GM21526 (cell line): ENCODE results near the gene BNIP1.

Experiments used
- ATAC-seq: cut with Tn5 transposase; IDR thresholded peaks from one replicate; pipeline ENCODE4 v1.9.1; 2021; ENCODE audit warnings: moderate library complexity; ENCODE audit not compliant: unreplicated experiment, low FRiP score

BNIP1 gene

GRCh38 chr5:173208296-173208695, 64.0 kb downstream of the BNIP1 start:
- ATAC-seq: no peak

- ATAC-seq: no peak
Measured at GRCh38 chr5:173210877-173211276, 66.5 kb downstream of the BNIP1 start.

- ATAC-seq: no peak
Measured at GRCh38 chr5:173211284-173211683, 67.0 kb downstream of the BNIP1 start.

- ATAC-seq: no peak
Measured at GRCh38 chr5:173213236-173213933, 69.1 kb downstream of the BNIP1 start.
